Measurements from ENCODE around the gene CNTNAP2. TPM values are rescaled to one million over a fixed set of nuclear protein-coding genes. Genes with fewer than 3 reads are reported as not detected.

The CNTNAP2 gene
- total and polyA plus RNA-seq, 2 of the 4 experiments (the other 2 are of a cell fraction) = not detected

- Histone ChIP-seq H3K18ac (ENCODE audit: low read depth, low read length) (no peak overlapping the region), H2AK5ac (ENCODE audit: low read depth, low read length) (no peak overlapping the region), H2BK120ac (ENCODE audit: low read depth, low read length) (no peak overlapping the region), H3K79me1 (ENCODE audit: low read depth in 1 of 2, low read length in 2 of 2) (no peaks in the 10 kb centered on the region), H3K9ac (ENCODE audit: low read depth, low read length) (no peak overlapping the region), H3K27me3 (ENCODE audit: control insufficient read depth, insufficient read depth, low read length) (no peaks in the 10 kb centered on the region), H3K14ac (replicated peaks; ENCODE audit: low read depth, low read length) (no peak overlapping the region), H2BK20ac (ENCODE audit: low read depth, low read length) (no peak overlapping the region), H4K20me1 (ENCODE audit: insufficient read depth, low read length) (no peaks in the 10 kb centered on the region), H3K4me3 (ENCODE audit: insufficient read depth, low read depth, low read length) (no peak overlapping the region), H2BK15ac (ENCODE audit: low read depth, low read length) (no peak overlapping the region), H4K91ac (ENCODE audit: insufficient read depth, low read depth, low read length) (no peak overlapping the region), H2AFZ (replicated peaks; ENCODE audit: low read length, poor library complexity) (no peak overlapping the region), H4K8ac (ENCODE audit: low read depth in 2 of 2, low read length in 2 of 2) (no peak overlapping the region), H3K4ac (ENCODE audit: low read depth, low read length) (no peak overlapping the region), H3K36me3 (ENCODE audit: control insufficient read depth, insufficient read depth, low read length) (no peaks in the 10 kb centered on the region), H3K9me3 (ENCODE audit: control insufficient read depth, insufficient read depth, low read length) (no peaks in the 10 kb centered on the region), H2BK5ac (ENCODE audit: low read depth, low read length, poor library complexity, severe bottlenecking) (no peak overlapping the region), H3K27ac (ENCODE audit: insufficient read depth, low read length) (no peak overlapping the region), H3K4me1 (ENCODE audit: control insufficient read depth, insufficient read depth, low read length) (no peaks in the 10 kb centered on the region), H3K9me1 (ENCODE audit: insufficient read depth, low read length) (no peaks in the 10 kb centered on the region), H4K5ac (ENCODE audit: low read depth, low read length) (no peak overlapping the region), H3K4me2 (ENCODE audit: low read depth, low read length) (no peak overlapping the region), H2AK9ac (replicated peaks; ENCODE audit: low read depth, low read length, poor library complexity) (no peak overlapping the region), H3K56ac (ENCODE audit: extremely low read depth, insufficient read depth, low read length) (no peak overlapping the region), H3K23ac (ENCODE audit: low read depth, low read length) (no peak overlapping the region)
- ATAC-seq (ENCODE audit: low read depth) = peak; percentile 80
- no CpG with 5 or more reads among the region's 2 CpGs for WGBS, 2 experiments (ENCODE audit: extremely low coverage in 2 of 2, insufficient read length in 1 of 2)
- intact Hi-C loops (cut with micrococcal nuclease) (loop anchor here (2.0 to 10.0 kb wide), 3 partner anchors 187 to 711 kb away; no protein-coding TSS in a partner anchor), dilution Hi-C loops (cut with HindIII; ENCODE audit: low sequenced_read_pairs, unreplicated experiment) (no loop called here), in situ Hi-C loops (cut with MboI; ENCODE audit: low sequenced_read_pairs) (loop anchor here (25.0 kb wide), 1 partner anchor 830 kb away; no protein-coding TSS in a partner anchor)
- BruUV-seq (replicated peaks) = no TSS peak
- peak; percentile 48 for DNase-seq
- CTCF ChIA-PET = no interaction called here
- no peak for TF ChIP-seq MAZ (IDR thresholded peaks at IDR 0.05; ENCODE audit: borderline replicate concordance, low read depth, low read length)
- no peak for TF ChIP-seq ELK1 (IDR thresholded peaks at IDR 0.05; ENCODE audit: borderline replicate concordance, low read depth, low read length)
- peak; percentile 51 for TF ChIP-seq SMC3 (IDR thresholded peaks at IDR 0.05; ENCODE audit: low read depth, low read length)
- TF ChIP-seq CEBPB (IDR thresholded peaks at IDR 0.05; ENCODE audit: low read depth, low read length) = peak; percentile 59; the same call in 1 of the 2 replicates
- no peak for TF ChIP-seq POLR2A (IDR thresholded peaks at IDR 0.05; ENCODE audit: low read depth, low read length)
- TF ChIP-seq RCOR1 (IDR thresholded peaks at IDR 0.05; ENCODE audit: insufficient replicate concordance, low read length) = no peak
- TF ChIP-seq CHD1 (IDR thresholded peaks at IDR 0.05; ENCODE audit: low read depth, low read length) = no peak
- no peak for TF ChIP-seq BHLHE40 (IDR thresholded peaks at IDR 0.05; ENCODE audit: low read depth, low read length)
- no peak for TF ChIP-seq NFE2L2 (IDR thresholded peaks at IDR 0.05; ENCODE audit: low read depth, low read length)
- no peak for TF ChIP-seq MXI1 (IDR thresholded peaks at IDR 0.05; ENCODE audit: borderline replicate concordance, low read depth, low read length)
- TF ChIP-seq, protein P1, sequence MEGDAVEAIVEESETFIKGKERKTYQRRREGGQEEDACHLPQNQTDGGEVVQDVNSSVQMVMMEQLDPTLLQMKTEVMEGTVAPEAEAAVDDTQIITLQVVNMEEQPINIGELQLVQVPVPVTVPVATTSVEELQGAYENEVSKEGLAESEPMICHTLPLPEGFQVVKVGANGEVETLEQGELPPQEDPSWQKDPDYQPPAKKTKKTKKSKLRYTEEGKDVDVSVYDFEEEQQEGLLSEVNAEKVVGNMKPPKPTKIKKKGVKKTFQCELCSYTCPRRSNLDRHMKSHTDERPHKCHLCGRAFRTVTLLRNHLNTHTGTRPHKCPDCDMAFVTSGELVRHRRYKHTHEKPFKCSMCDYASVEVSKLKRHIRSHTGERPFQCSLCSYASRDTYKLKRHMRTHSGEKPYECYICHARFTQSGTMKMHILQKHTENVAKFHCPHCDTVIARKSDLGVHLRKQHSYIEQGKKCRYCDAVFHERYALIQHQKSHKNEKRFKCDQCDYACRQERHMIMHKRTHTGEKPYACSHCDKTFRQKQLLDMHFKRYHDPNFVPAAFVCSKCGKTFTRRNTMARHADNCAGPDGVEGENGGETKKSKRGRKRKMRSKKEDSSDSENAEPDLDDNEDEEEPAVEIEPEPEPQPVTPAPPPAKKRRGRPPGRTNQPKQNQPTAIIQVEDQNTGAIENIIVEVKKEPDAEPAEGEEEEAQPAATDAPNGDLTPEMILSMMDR (conservative IDR thresholded peaks at IDR 0.05; ENCODE audit: low read depth, low read length) = peak; percentile 45
- TF ChIP-seq RAD21 (IDR thresholded peaks at IDR 0.05; ENCODE audit: low read length) = peak; percentile 73
- TF ChIP-seq USF2 (IDR thresholded peaks at IDR 0.05; ENCODE audit: low read depth, low read length) = no peak
- no peak for TF ChIP-seq MAFK (IDR thresholded peaks at IDR 0.05; ENCODE audit: low read depth, low read length)
- POLR2A ChIA-PET (ENCODE audit: unreplicated experiment) = no interaction called here
These were observed 1315.5 kb downstream of the CNTNAP2 start for GRCh38 chr7:147432079-147432478.
